Measurements from ENCODE around the gene SCD. TPM values are rescaled to one million over a fixed set of nuclear protein-coding genes. Genes with fewer than 3 reads are reported as not detected.
A peak's percentile ranks its signal among the peaks of the same experiment; 100 is the strongest.

The SCD gene
- total and polyA plus RNA-seq, 9 of the 15 experiments (the other 6 are each of a cell fraction or from before 2014, with no cell fraction given): 114 to 486 (median 188) TPM

GRCh38 chr10:100374200-100374655 is 27.2 kb downstream of the SCD start (continued):
- TF ChIP-seq E2F4 (CRISPR knock-in tag; IDR thresholded peaks at IDR 0.05; ENCODE audit: low read depth): no peak
- TF ChIP-seq ARID1B (IDR thresholded peaks at IDR 0.05): peak; percentile 24; the same call in 1 of the 2 replicates
- TF ChIP-seq L3MBTL2 (IDR thresholded peaks at IDR 0.05): no peak
- TF ChIP-seq ZNF780A (CRISPR knock-in tag; IDR thresholded peaks at IDR 0.05): no peak
- no peak for TF ChIP-seq SRSF7 (optimal IDR thresholded peaks at IDR 0.05; ENCODE audit: low read depth, low read length)
- TF ChIP-seq CBFA2T3 (IDR thresholded peaks at IDR 0.05): no peak
- TF ChIP-seq KHSRP (IDR thresholded peaks at IDR 0.05): no peak
- no peak for TF ChIP-seq POLR3A (IDR thresholded peaks at IDR 0.05; ENCODE audit: borderline replicate concordance, extremely low read depth, insufficient read depth, insufficient read length)
- no peak for TF ChIP-seq MCM5 (IDR thresholded peaks at IDR 0.05; ENCODE audit: low read depth)
- TF ChIP-seq NFIX (CRISPR knock-in tag; IDR thresholded peaks at IDR 0.05; ENCODE audit: low read depth): no peak
- TF ChIP-seq FOXM1 (IDR thresholded peaks at IDR 0.05; ENCODE audit: low read depth): no peak
- TF ChIP-seq FOXM1 (CRISPR knock-in tag; IDR thresholded peaks at IDR 0.05; ENCODE audit: low read depth): no peak
- TF ChIP-seq FOXJ2 (tag; IDR thresholded peaks at IDR 0.05): no peak
- no peak for TF ChIP-seq PHB2 (IDR thresholded peaks at IDR 0.05; ENCODE audit: low read depth)
- no peak for TF ChIP-seq ARID3B (CRISPR knock-in tag; IDR thresholded peaks at IDR 0.05; ENCODE audit: borderline replicate concordance)
- no peak for TF ChIP-seq MYC (IDR thresholded peaks at IDR 0.05; ENCODE audit: low read depth, low read length)
- no peak for TF ChIP-seq MYC (CRISPR knock-in tag; IDR thresholded peaks at IDR 0.05; ENCODE audit: borderline replicate concordance, low read depth)
- peak; percentile 89 to 93 for TF ChIP-seq MLLT1 (IDR thresholded peaks at IDR 0.05)
- TF ChIP-seq FOXJ3 (CRISPR knock-in tag; IDR thresholded peaks at IDR 0.05): no peak
- no peak for TF ChIP-seq BDP1 (IDR thresholded peaks at IDR 0.05; ENCODE audit: insufficient read depth, insufficient read length)
- TF ChIP-seq ZNF445 (CRISPR knock-in tag; IDR thresholded peaks at IDR 0.05; ENCODE audit: low read depth): no peak
- TF ChIP-seq CHD4 (IDR thresholded peaks at IDR 0.05; ENCODE audit: insufficient read depth, insufficient replicate concordance, low read depth, low read length, poor library complexity, severe bottlenecking): no peak
- TF ChIP-seq FOXK2 (conservative IDR thresholded peaks at IDR 0.05 in 1 of 2, IDR thresholded peaks at IDR 0.05 in 1 of 2; ENCODE audit: low read depth in 2 of 2): peak in 1 of 2 experiments; percentile 15; a peak in 1 of 4 replicates
- TF ChIP-seq ZC3H8 (IDR thresholded peaks at IDR 0.05): no peak
- TF ChIP-seq MBD2 (IDR thresholded peaks at IDR 0.05; ENCODE audit: borderline replicate concordance, low read depth): 0 out of 2 replicates have a peak, but pooled peaks have one; percentile 31
- no peak for TF ChIP-seq IFI16 (CRISPR knock-in tag; IDR thresholded peaks at IDR 0.05)
- no peak for TF ChIP-seq SMC3 (conservative IDR thresholded peaks at IDR 0.05; ENCODE audit: insufficient read depth, low read depth, low read length)
